Dermis blood vessel endothelial cell (primary cell): ENCODE data around the gene MEG3. TPM values are rescaled to one million over a fixed set of nuclear protein-coding genes. Genes with fewer than 3 reads are reported as not detected.
"Not testable (repeated sequence)": the region's sequence is repeated elsewhere in the genome, so short reads cannot be mapped to it uniquely, and the experiment has no call there.

Source experiments
- DNase-seq: peaks from one replicate; pipeline ENCODE4 v3.0.0; 2010
- total RNA-seq: library from RNA; depleted of rRNA; stranded (reverse); fragments of >200 nt; gene quantifications from 2 replicates; pipeline ENCODE4 v1.2.3, GENCODE V29; 2014

MEG3 gene
- total RNA-seq, 1 donor from 2014 or later, result 2.2 TPM

- DNase-seq, result no peak
These were observed 36.2 kb upstream of the MEG3 start for GRCh38 chr14:100789460-100790417.

- peak; percentile 51 for DNase-seq
These were observed 35.2 kb upstream of the MEG3 start for GRCh38 chr14:100790502-100791347.

- no peak for DNase-seq
These were observed 34.6 kb upstream of the MEG3 start for GRCh38 chr14:100791348-100791735.

GRCh38 chr14:100791995-100792394 lies 33.9 kb upstream of the MEG3 start:
- DNase-seq, result no peak

GRCh38 chr14:100796946-100797345 lies 29.0 kb upstream of the MEG3 start:
- DNase-seq, result no peak

- no peak for DNase-seq
These were observed 25.9 kb upstream of the MEG3 start for GRCh38 chr14:100800041-100800440.

- DNase-seq, result not testable (repeated sequence)
These were observed 24.5 kb upstream of the MEG3 start for GRCh38 chr14:100801433-100801832.

- DNase-seq, result no peak
These were observed 23.7 kb upstream of the MEG3 start for GRCh38 chr14:100802179-100802578.

- no peak for DNase-seq
These were observed 23.2 kb upstream of the MEG3 start for GRCh38 chr14:100802766-100803165.

GRCh38 chr14:100803226-100803625 lies 22.7 kb upstream of the MEG3 start:
- no peak for DNase-seq

- DNase-seq, result no peak
These were observed 22.2 kb upstream of the MEG3 start for GRCh38 chr14:100803676-100804075.

GRCh38 chr14:100804138-100804537 lies 21.8 kb upstream of the MEG3 start:
- no peak for DNase-seq

- DNase-seq, result no peak
These were observed 21.2 kb upstream of the MEG3 start for GRCh38 chr14:100804558-100805309.

- no peak for DNase-seq
These were observed 19.5 kb upstream of the MEG3 start for GRCh38 chr14:100806386-100806785.

GRCh38 chr14:100807496-100807895 lies 18.4 kb upstream of the MEG3 start:
- no peak for DNase-seq

GRCh38 chr14:100807979-100808734 lies 17.8 kb upstream of the MEG3 start:
- DNase-seq, result no peak

- DNase-seq, result no peak
These were observed 15.5 kb upstream of the MEG3 start for GRCh38 chr14:100810435-100810834.

- no peak for DNase-seq
These were observed 15.0 kb upstream of the MEG3 start for GRCh38 chr14:100810861-100811461.

GRCh38 chr14:100813291-100813690 lies 12.6 kb upstream of the MEG3 start:
- no peak for DNase-seq

GRCh38 chr14:100815478-100816285 lies 10.2 kb upstream of the MEG3 start:
- peak; percentile 74 for DNase-seq
